HEK293 (cell line): ENCODE measurements around the gene FOXS1.

Source experiments
- CTCF ChIA-PET: fragments of 350-600 bp; formaldehyde crosslinking; extraction: SDS; loops from one replicate; lab custom pipeline; 2021; ENCODE audit warnings: antibody characterized with exemption; lab: Yijun Ruan, JAX
- POLR2A ChIA-PET: fragments of 300-600 bp; formaldehyde crosslinking; extraction: SDS; loops from one replicate; lab custom pipeline; 2020; ENCODE audit warnings: antibody characterized with exemption, inconsistent platforms; lab: Yijun Ruan, JAX
- H3K27ac ChIP-seq: fragments of 200-500 bp; sonication (Bioruptor generic); 2 replicates; pipeline ENCODE4 v1.5.1; 2014; ENCODE audit warnings: low read depth, low read length, control low read depth, inconsistent platforms; ENCODE audit errors: extremely low read depth
- H3K36me3 ChIP-seq, 2 experiments: fragments of 200-500 bp in 1 of 2; sonication (Bioruptor generic) in 1 of 2; 1 replicate in 1 of 2; 2 replicates in 1 of 2; pipeline ENCODE4 v1.5.1; 2014 to 2017; ENCODE audit warnings: inconsistent platforms in 2 of 2, low read length in 2 of 2; ENCODE audit not compliant: control insufficient read depth in 2 of 2, insufficient read depth in 1 of 2
- H3K4me1 ChIP-seq: fragments of 200-500 bp; sonication (Bioruptor generic); 2 replicates; pipeline ENCODE4 v1.5.1; 2014; ENCODE audit warnings: mild to moderate bottlenecking, low read length, inconsistent platforms; ENCODE audit not compliant: control insufficient read depth, insufficient read depth
- H3K4me3 ChIP-seq: 2 replicates; pipeline ENCODE4 v1.5.1; 2011; ENCODE audit warnings: low read depth, mild to moderate bottlenecking, control low read depth, low read length, moderate library complexity
- H3K9me3 ChIP-seq: fragments of 200-500 bp; sonication (Bioruptor generic); 2 replicates; pipeline ENCODE4 v1.5.1; 2014; ENCODE audit warnings: low read depth, low read length, inconsistent platforms; ENCODE audit not compliant: control insufficient read depth, insufficient read depth
- GLIS2 ChIP-seq: fragments of 450-650 bp; formaldehyde crosslinking; IDR thresholded peaks from 2 replicates; pipeline ENCODE4 v1.5.1; 2016; ENCODE audit warnings: missing biosample characterization, missing genetic modification characterization
- KLF10 ChIP-seq: fragments of 450-650 bp; IDR thresholded peaks from 2 replicates; pipeline ENCODE4 v1.5.1; 2018; ENCODE audit warnings: missing biosample characterization, mild to moderate bottlenecking, missing genetic modification characterization
- KLF9 ChIP-seq: fragments of 450-650 bp; formaldehyde crosslinking; IDR thresholded peaks from 2 replicates; pipeline ENCODE4 v1.5.1; 2016; ENCODE audit warnings: missing biosample characterization, missing genetic modification characterization, low read depth
- SCRT2 ChIP-seq: fragments of 450-650 bp; formaldehyde crosslinking; IDR thresholded peaks from 2 replicates; pipeline ENCODE4 v1.5.1; 2016; ENCODE audit warnings: missing biosample characterization, missing genetic modification characterization
- WT1 ChIP-seq: fragments of 450-650 bp; formaldehyde crosslinking; IDR thresholded peaks from 2 replicates; pipeline ENCODE4 v1.5.1; 2016; ENCODE audit warnings: missing biosample characterization, missing genetic modification characterization
- ZBTB20 ChIP-seq: fragments of 450-650 bp; formaldehyde crosslinking; IDR thresholded peaks from 2 replicates; pipeline ENCODE4 v1.5.1; 2016; ENCODE audit warnings: missing biosample characterization, missing genetic modification characterization
- ZBTB44 ChIP-seq: fragments of 450-650 bp; IDR thresholded peaks from 2 replicates; pipeline ENCODE4 v1.5.1; 2018; ENCODE audit warnings: missing biosample characterization, mild to moderate bottlenecking, missing genetic modification characterization
- ZEB2 ChIP-seq: fragments of 450-650 bp; formaldehyde crosslinking; IDR thresholded peaks from 2 replicates; pipeline ENCODE4 v1.5.1; 2016; ENCODE audit warnings: missing biosample characterization, missing genetic modification characterization
- ZFP37 ChIP-seq: fragments of 450-650 bp; formaldehyde crosslinking; IDR thresholded peaks from 2 replicates; pipeline ENCODE4 v1.5.1; 2016; ENCODE audit warnings: missing biosample characterization, missing genetic modification characterization
- ZNF10 ChIP-seq: fragments of 450-650 bp; formaldehyde crosslinking; IDR thresholded peaks from 2 replicates; pipeline ENCODE4 v1.5.1; 2017; ENCODE audit warnings: missing biosample characterization, missing genetic modification characterization
- ZNF138 ChIP-seq: fragments of 450-650 bp; formaldehyde crosslinking; IDR thresholded peaks from 2 replicates; pipeline ENCODE4 v1.5.1; 2016; ENCODE audit warnings: missing biosample characterization, missing genetic modification characterization, borderline replicate concordance
- ZNF16 ChIP-seq: fragments of 450-650 bp; formaldehyde crosslinking; IDR thresholded peaks from 2 replicates; pipeline ENCODE4 v1.5.1; 2016; ENCODE audit warnings: low read depth, missing biosample characterization, missing genetic modification characterization
- ZNF211 ChIP-seq: fragments of 450-650 bp; formaldehyde crosslinking; IDR thresholded peaks from 2 replicates; pipeline ENCODE4 v1.5.1; 2016; ENCODE audit warnings: low read depth, missing biosample characterization, missing genetic modification characterization
- ZNF274 ChIP-seq, 2 experiments: fragments of 200-500 bp in 1 of 2; fragments of 450-650 bp in 1 of 2; sonication (Bioruptor generic) in 1 of 2; formaldehyde crosslinking in 1 of 2; IDR thresholded peaks; 2 replicates each; pipeline versions ENCODE4 v1.5.1 to v1.6.1; 2014 to 2016; ENCODE audit warnings: borderline replicate concordance in 1 of 2, inconsistent platforms in 1 of 2, low read length in 1 of 2, missing biosample characterization in 1 of 2, missing genetic modification characterization in 1 of 2
- ZNF280D ChIP-seq: fragments of 450-650 bp; formaldehyde crosslinking; IDR thresholded peaks from 2 replicates; pipeline ENCODE4 v1.5.1; 2016; ENCODE audit warnings: missing biosample characterization, missing genetic modification characterization
- ZNF302 ChIP-seq: fragments of 450-650 bp; formaldehyde crosslinking; IDR thresholded peaks from 2 replicates; pipeline ENCODE4 v1.5.1; 2016; ENCODE audit warnings: missing biosample characterization, missing genetic modification characterization, low read depth
- ZNF423 ChIP-seq: fragments of 450-650 bp; formaldehyde crosslinking; IDR thresholded peaks from 2 replicates; pipeline ENCODE4 v1.5.1; 2016; ENCODE audit warnings: missing biosample characterization, missing genetic modification characterization
- ZNF473 ChIP-seq: fragments of 450-650 bp; formaldehyde crosslinking; IDR thresholded peaks from 2 replicates; pipeline ENCODE4 v1.5.1; 2017; ENCODE audit warnings: missing biosample characterization, missing genetic modification characterization
- ZNF558 ChIP-seq: fragments of 450-650 bp; formaldehyde crosslinking; IDR thresholded peaks from 2 replicates; pipeline ENCODE4 v1.5.1; 2016; ENCODE audit warnings: missing biosample characterization, missing genetic modification characterization
- ZNF585B ChIP-seq: fragments of 450-650 bp; formaldehyde crosslinking; IDR thresholded peaks from 2 replicates; pipeline ENCODE4 v1.5.1; 2016; ENCODE audit warnings: missing biosample characterization, missing genetic modification characterization
- ZNF707 ChIP-seq: fragments of 450-650 bp; formaldehyde crosslinking; IDR thresholded peaks from 2 replicates; pipeline ENCODE4 v1.5.1; 2016; ENCODE audit warnings: missing biosample characterization, missing genetic modification characterization
- ZNF785 ChIP-seq: fragments of 450-650 bp; formaldehyde crosslinking; IDR thresholded peaks from 2 replicates; pipeline ENCODE4 v1.5.1; 2016; ENCODE audit warnings: missing biosample characterization, missing genetic modification characterization
- ZNF843 ChIP-seq: fragments of 450-650 bp; formaldehyde crosslinking; IDR thresholded peaks from 2 replicates; pipeline ENCODE4 v1.5.1; 2016; ENCODE audit warnings: missing biosample characterization, missing genetic modification characterization
- ZXDB ChIP-seq: fragments of 450-650 bp; formaldehyde crosslinking; IDR thresholded peaks from 2 replicates; pipeline ENCODE4 v1.5.1; 2016; ENCODE audit warnings: missing biosample characterization, missing genetic modification characterization
- TF ChIP-seq, protein P1 (sequence below): fragments of 450-650 bp; formaldehyde crosslinking; IDR thresholded peaks from 2 replicates; pipeline ENCODE4; 2016; ENCODE audit warnings: missing biosample characterization, missing genetic modification characterization
- TF ChIP-seq, protein P2 (sequence below): fragments of 450-650 bp; formaldehyde crosslinking; IDR thresholded peaks from 2 replicates; pipeline ENCODE4 v1.5.1; 2016; ENCODE audit warnings: missing biosample characterization, missing genetic modification characterization
- TF ChIP-seq, protein P3 (sequence below): fragments of 450-650 bp; formaldehyde crosslinking; IDR thresholded peaks from 2 replicates; pipeline ENCODE4 v1.5.1; 2016; ENCODE audit warnings: missing biosample characterization, missing genetic modification characterization

The FOXS1 gene

DNA sequence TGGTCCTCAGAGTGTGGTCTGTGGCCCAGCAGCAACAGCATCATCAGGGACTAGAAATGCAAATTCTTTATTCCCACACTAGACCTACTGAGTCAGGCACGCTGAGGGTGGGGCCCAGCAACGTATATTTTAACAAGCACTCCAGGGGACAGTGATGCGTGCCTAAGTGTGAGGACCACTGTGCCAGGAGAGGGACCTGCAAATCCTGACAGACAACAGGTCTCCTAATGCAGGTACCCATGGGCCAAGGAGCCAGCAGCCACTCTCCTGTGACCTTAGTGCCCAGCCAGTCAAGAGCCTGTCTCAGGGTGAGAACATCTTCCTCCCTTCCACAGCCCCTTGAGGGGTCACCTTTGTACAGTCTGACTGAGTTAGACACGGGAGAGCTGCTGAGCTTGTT lies 34.2 kb downstream of the FOXS1 start:
- Histone ChIP-seq H3K4me3 (no peak overlapping the region), H3K9me3 (no peaks in the 10 kb centered on the region), H3K36me3 (peaks cover 0 to 23% of the 10 kb centered on the region in 2 experiments; a peak in 1 of 3 replicates), H3K27ac (no peak overlapping the region), H3K4me1 (no peaks in the 10 kb centered on the region)
- ChIA-PET POLR2A (interaction anchor here (1.1 kb wide), 1 partner anchor 140 kb away, joined by 3 read pairs; the partner anchor contains the start of gene PDRG1), CTCF (interaction anchor here (0.8 kb wide), 1 partner anchor 25 kb away, joined by 3 read pairs; no protein-coding TSS in a partner anchor)
- no peak for TF ChIP-seq ZNF473 (tag by site-specific recombination)
- no peak for TF ChIP-seq WT1
- TF ChIP-seq ZNF274 (IDR thresholded peaks at IDR 0.05; ENCODE audit: low read length), result no peak
- TF ChIP-seq ZNF274 (tag by site-specific recombination; IDR thresholded peaks at IDR 0.05; ENCODE audit: borderline replicate concordance), result no peak
- TF ChIP-seq ZNF16 (tag by site-specific recombination), result no peak
- no peak for TF ChIP-seq ZNF585B (tag by site-specific recombination)
- no peak for TF ChIP-seq ZNF707
- no peak for TF ChIP-seq ZNF558 (tag by site-specific recombination)
- no peak for TF ChIP-seq KLF10 (tag by site-specific recombination)
- no peak for TF ChIP-seq ZNF785
- TF ChIP-seq ZNF138 (tag by site-specific recombination), result no peak
- TF ChIP-seq, protein P1, sequence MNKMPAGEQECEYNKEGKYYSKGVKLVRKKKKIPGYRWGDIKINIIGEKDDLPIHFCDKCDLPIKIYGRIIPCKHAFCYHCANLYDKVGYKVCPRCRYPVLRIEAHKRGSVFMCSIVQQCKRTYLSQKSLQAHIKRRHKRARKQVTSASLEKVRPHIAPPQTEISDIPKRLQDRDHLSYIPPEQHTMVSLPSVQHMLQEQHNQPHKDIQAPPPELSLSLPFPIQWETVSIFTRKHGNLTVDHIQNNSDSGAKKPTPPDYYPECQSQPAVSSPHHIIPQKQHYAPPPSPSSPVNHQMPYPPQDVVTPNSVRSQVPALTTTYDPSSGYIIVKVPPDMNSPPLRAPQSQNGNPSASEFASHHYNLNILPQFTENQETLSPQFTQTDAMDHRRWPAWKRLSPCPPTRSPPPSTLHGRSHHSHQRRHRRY (tag by site-specific recombination), result no peak
- no peak for TF ChIP-seq ZFP37 (tag by site-specific recombination)
- no peak for TF ChIP-seq ZNF280D (tag by site-specific recombination)
- no peak for TF ChIP-seq SCRT2
- TF ChIP-seq ZNF843, result no peak
- no peak for TF ChIP-seq ZBTB44 (tag by site-specific recombination)
- TF ChIP-seq ZXDB (tag by site-specific recombination), result no peak
- no peak for TF ChIP-seq ZEB2 (tag by site-specific recombination)
- TF ChIP-seq ZNF423 (tag by site-specific recombination), result no peak
- TF ChIP-seq ZBTB20 (tag by site-specific recombination), result no peak

GRCh38 chr20:31809661-31810060 lies 35.7 kb downstream of the FOXS1 start:
- no peak overlapping the region for H3K27ac ChIP-seq
- ChIA-PET POLR2A (no interaction called here), CTCF (interaction anchor here (0.7 to 1.4 kb wide), 3 partner anchors 13 to 221 kb away, joined by 3 to 5 read pairs (median 3); no protein-coding TSS in a partner anchor)
- TF ChIP-seq ZNF10 (tag by site-specific recombination), result no peak
- no peak for TF ChIP-seq ZNF302 (tag by site-specific recombination)
- no peak for TF ChIP-seq GLIS2 (tag by site-specific recombination)
- TF ChIP-seq ZFP37 (tag by site-specific recombination), result no peak
- TF ChIP-seq KLF9 (tag by site-specific recombination), result no peak
- TF ChIP-seq, protein P2, sequence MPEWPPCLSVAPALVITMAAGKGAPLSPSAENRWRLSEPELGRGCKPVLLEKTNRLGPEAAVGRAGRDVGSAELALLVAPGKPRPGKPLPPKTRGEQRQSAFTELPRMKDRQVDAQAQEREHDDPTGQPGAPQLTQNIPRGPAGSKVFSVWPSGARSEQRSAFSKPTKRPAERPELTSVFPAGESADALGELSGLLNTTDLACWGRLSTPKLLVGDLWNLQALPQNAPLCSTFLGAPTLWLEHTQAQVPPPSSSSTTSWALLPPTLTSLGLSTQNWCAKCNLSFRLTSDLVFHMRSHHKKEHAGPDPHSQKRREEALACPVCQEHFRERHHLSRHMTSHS (tag by site-specific recombination), result no peak
- no peak for TF ChIP-seq ZNF211 (tag by site-specific recombination)
- TF ChIP-seq, protein P3, sequence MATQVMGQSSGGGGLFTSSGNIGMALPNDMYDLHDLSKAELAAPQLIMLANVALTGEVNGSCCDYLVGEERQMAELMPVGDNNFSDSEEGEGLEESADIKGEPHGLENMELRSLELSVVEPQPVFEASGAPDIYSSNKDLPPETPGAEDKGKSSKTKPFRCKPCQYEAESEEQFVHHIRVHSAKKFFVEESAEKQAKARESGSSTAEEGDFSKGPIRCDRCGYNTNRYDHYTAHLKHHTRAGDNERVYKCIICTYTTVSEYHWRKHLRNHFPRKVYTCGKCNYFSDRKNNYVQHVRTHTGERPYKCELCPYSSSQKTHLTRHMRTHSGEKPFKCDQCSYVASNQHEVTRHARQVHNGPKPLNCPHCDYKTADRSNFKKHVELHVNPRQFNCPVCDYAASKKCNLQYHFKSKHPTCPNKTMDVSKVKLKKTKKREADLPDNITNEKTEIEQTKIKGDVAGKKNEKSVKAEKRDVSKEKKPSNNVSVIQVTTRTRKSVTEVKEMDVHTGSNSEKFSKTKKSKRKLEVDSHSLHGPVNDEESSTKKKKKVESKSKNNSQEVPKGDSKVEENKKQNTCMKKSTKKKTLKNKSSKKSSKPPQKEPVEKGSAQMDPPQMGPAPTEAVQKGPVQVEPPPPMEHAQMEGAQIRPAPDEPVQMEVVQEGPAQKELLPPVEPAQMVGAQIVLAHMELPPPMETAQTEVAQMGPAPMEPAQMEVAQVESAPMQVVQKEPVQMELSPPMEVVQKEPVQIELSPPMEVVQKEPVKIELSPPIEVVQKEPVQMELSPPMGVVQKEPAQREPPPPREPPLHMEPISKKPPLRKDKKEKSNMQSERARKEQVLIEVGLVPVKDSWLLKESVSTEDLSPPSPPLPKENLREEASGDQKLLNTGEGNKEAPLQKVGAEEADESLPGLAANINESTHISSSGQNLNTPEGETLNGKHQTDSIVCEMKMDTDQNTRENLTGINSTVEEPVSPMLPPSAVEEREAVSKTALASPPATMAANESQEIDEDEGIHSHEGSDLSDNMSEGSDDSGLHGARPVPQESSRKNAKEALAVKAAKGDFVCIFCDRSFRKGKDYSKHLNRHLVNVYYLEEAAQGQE (tag by site-specific recombination), result no peak

More at GRCh38 chr20:31809661-31810060, 35.7 kb downstream of the FOXS1 start:
- Histone ChIP-seq H3K36me3 (peaks cover 12 to 32% of the 10 kb centered on the region in 2 experiments; a peak in 2 of 3 replicates), H3K4me3 (no peak overlapping the region), H3K9me3 (no peaks in the 10 kb centered on the region), H3K4me1 (no peaks in the 10 kb centered on the region)
